Activated B cell treated with CpG ODN at 0.5 μM for 24 hours (primary cell): Measurements from ENCODE around the gene SNAI1. TPM values are rescaled to one million over a fixed set of nuclear protein-coding genes. Genes with fewer than 3 reads are reported as not detected.
"Not testable (repeated sequence)": the region's sequence is repeated elsewhere in the genome, so short reads cannot be mapped to it uniquely, and the experiment has no call there.

Experiments used
- ATAC-seq: fragments of 200-7000 bp; cut with Tn5 transposase; one replicate; pipeline ENCODE4 v1.10.0; 2021; ENCODE audit warnings: low read depth, mild to moderate bottlenecking, moderate library complexity
- CTCF ChIA-PET: fragments of 350-600 bp; sonication (Branson Sonifier 250); formaldehyde crosslinking; loops from one replicate; lab custom pipeline; 2021; ENCODE audit warnings: antibody characterized with exemption; lab: Charles Lee
- POLR2A ChIA-PET: fragments of 350-600 bp; sonication (Branson Sonifier 250); formaldehyde crosslinking; loops from one replicate; lab custom pipeline; 2021; ENCODE audit warnings: antibody characterized with exemption; lab: Charles Lee
- DNase-seq: peaks from one replicate; pipeline ENCODE4 v3.0.0; 2022
- H3K27ac Mint-ChIP-seq: one replicate; pipeline ENCODE4 v1.8.0; 2020; ENCODE audit warnings: mixed read lengths
- H3K27me3 Mint-ChIP-seq: one replicate; pipeline ENCODE4 v1.8.0; 2021; ENCODE audit warnings: mixed read lengths
- H3K36me3 Mint-ChIP-seq: one replicate; pipeline ENCODE4 v1.8.0; 2021; ENCODE audit warnings: low read depth, mixed read lengths
- H3K4me1 Mint-ChIP-seq: one replicate; pipeline ENCODE4 v1.8.0; 2021; ENCODE audit warnings: mixed read lengths
- H3K4me3 Mint-ChIP-seq: one replicate; pipeline ENCODE4 v1.8.0; 2020; ENCODE audit warnings: mild to moderate bottlenecking, mixed read lengths
- H3K9me3 Mint-ChIP-seq: one replicate; pipeline ENCODE4 v1.8.0; 2020; ENCODE audit warnings: mixed read lengths
- intact Hi-C: fragments of 100-400 bp; cut with micrococcal nuclease; formaldehyde crosslinking; loops from one replicate; pipeline ENCODE4 v1.15.1; 2024
- total RNA-seq: library from RNA; stranded (reverse); gene quantifications from 2 replicates; pipeline ENCODE4 v1.2.3, GENCODE V29; 2022
- TF ChIP-seq, protein P1 (sequence below): fragments of 200-600 bp; IDR thresholded peaks from one replicate; pipeline ENCODE4 v1.8.0; 2022; ENCODE audit warnings: antibody characterized with exemption, mild to moderate bottlenecking

Gene SNAI1
- total RNA-seq, 1 donor from 2014 or later = 0.67 TPM

DNA sequence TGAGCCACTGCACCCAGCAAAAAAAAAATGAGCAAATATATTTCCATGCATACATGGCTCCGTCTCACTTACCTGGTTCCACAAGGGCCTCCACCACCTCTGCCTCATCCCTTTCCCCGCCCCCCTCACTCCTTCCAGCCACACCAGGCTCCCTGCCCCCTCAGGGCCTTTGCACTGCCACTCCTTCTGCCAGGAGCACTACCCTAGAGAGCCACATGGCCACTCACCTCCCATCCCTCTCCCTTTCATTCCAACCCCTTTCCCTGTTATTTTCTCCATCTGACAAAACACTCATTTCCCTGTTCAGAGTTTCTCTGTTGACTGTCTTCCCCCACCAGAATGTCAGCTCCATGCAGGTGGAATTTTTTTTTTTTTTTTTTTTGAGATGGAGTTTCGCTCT lies 12.8 kb downstream of the SNAI1 start:
- POLR2A ChIA-PET = no interaction called here
- TF ChIP-seq, protein P1, sequence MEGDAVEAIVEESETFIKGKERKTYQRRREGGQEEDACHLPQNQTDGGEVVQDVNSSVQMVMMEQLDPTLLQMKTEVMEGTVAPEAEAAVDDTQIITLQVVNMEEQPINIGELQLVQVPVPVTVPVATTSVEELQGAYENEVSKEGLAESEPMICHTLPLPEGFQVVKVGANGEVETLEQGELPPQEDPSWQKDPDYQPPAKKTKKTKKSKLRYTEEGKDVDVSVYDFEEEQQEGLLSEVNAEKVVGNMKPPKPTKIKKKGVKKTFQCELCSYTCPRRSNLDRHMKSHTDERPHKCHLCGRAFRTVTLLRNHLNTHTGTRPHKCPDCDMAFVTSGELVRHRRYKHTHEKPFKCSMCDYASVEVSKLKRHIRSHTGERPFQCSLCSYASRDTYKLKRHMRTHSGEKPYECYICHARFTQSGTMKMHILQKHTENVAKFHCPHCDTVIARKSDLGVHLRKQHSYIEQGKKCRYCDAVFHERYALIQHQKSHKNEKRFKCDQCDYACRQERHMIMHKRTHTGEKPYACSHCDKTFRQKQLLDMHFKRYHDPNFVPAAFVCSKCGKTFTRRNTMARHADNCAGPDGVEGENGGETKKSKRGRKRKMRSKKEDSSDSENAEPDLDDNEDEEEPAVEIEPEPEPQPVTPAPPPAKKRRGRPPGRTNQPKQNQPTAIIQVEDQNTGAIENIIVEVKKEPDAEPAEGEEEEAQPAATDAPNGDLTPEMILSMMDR = no peak
- H3K36me3 Mint-ChIP-seq = no peaks in the 10 kb centered on the region
- ATAC-seq (no peak), DNase-seq (no peak)
- no peaks in the 10 kb centered on the region for H3K9me3 Mint-ChIP-seq
- no peaks in the 10 kb centered on the region for H3K27me3 Mint-ChIP-seq
- CTCF ChIA-PET = no interaction called here
- peaks cover 29% of the 10 kb centered on the region for H3K4me1 Mint-ChIP-seq
- intact Hi-C loops = no loop called here
- no peak overlapping the region for H3K4me3 Mint-ChIP-seq
- H3K27ac Mint-ChIP-seq = no peak overlapping the region

DNA sequence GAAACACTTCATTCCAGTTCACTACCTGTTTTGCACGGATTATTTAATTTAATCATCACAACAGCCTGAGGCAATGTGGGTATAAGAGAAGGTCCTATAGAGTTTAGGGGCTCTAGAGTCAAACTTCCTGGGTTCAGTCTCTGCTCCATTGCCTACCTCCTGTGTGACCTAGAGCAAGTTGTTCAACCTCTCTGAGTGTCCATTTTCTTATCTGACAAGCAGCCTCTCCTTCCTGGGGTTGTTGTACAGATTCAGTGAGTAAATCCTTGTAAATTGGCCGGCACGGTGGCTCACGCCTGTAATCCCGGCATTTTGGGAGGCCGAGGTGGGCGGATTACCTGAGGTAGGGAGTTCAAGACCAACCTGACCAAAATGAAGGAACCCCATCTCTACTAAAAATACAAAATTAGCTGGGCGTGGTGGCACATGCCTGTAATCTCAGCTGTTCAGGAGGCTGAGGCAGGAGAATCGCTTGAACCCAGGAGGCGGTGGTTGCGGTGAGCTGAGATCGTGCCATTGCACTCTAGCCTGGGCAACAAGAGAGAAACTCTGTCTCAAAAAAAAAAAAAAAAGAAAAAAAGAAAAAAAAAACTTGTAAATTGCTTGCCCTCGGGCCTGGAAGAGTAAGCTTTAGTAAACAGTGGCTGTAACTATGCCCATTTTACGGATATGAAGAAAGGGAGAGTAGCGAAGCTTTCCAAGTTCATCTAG lies 15.9 kb downstream of the SNAI1 start:
- intact Hi-C loops = loop anchor here (1.0 kb wide), 3 partner anchors 14 to 43 kb away; partner anchors contain the start of gene SNAI1
- not testable (repeated sequence) for H3K36me3 Mint-ChIP-seq, H3K4me3 Mint-ChIP-seq, DNase-seq, H3K27me3 Mint-ChIP-seq, ATAC-seq, H3K9me3 Mint-ChIP-seq, H3K27ac Mint-ChIP-seq
- peaks cover 29% of the 10 kb centered on the region for H3K4me1 Mint-ChIP-seq
- CTCF ChIA-PET = interaction anchor here (0.9 to 2.1 kb wide), 6 partner anchors 9 to 73 kb away, joined by 3 to 17 read pairs (median 5); no protein-coding TSS in a partner anchor
- POLR2A ChIA-PET = interaction anchor here (0.6 to 1.4 kb wide), 11 partner anchors 14 to 720 kb away, joined by 3 to 15 read pairs (median 6); no protein-coding TSS in a partner anchor

DNA sequence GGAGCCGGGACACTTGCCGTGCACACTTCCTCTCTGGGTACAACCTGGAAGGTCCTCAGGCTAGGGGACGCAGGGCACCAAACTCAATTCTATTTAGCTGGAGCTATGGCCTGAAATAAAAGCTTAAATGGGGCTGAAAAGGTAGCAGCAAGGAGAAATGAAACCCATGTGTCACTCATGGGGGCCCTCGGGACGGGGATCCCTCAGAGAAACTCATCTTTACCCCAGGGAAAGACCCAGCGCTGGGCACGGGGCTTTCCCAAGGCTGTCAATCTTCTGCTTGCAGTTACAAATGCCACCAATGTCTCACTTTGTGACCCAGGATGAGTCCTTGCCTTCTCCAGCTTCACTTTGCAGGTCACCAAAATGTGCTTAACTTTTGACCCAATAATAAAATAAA lies 16.5 kb downstream of the SNAI1 start:
- peak overlapping the region; percentile 44 for H3K4me3 Mint-ChIP-seq
- intact Hi-C loops = loop anchor here (1.0 kb wide), 3 partner anchors 13 to 42 kb away; partner anchors contain the start of gene SNAI1
- H3K4me1 Mint-ChIP-seq = peaks cover 24% of the 10 kb centered on the region
- H3K9me3 Mint-ChIP-seq = no peaks in the 10 kb centered on the region
- peaks cover 4% of the 10 kb centered on the region for H3K27me3 Mint-ChIP-seq
- peak; percentile 68 for DNase-seq
- TF ChIP-seq, protein P1 = no peak
- peak; percentile 99 for ATAC-seq
- POLR2A ChIA-PET = interaction anchor here (0.6 to 1.4 kb wide), 13 partner anchors 13 to 1419 kb away, joined by 3 to 15 read pairs (median 5); no protein-coding TSS in a partner anchor
- peak overlapping the region; percentile 14 for H3K27ac Mint-ChIP-seq
- CTCF ChIA-PET = interaction anchor here (0.9 to 2.1 kb wide), 6 partner anchors 10 to 72 kb away, joined by 3 to 17 read pairs (median 5); no protein-coding TSS in a partner anchor
- no peaks in the 10 kb centered on the region for H3K36me3 Mint-ChIP-seq

DNA sequence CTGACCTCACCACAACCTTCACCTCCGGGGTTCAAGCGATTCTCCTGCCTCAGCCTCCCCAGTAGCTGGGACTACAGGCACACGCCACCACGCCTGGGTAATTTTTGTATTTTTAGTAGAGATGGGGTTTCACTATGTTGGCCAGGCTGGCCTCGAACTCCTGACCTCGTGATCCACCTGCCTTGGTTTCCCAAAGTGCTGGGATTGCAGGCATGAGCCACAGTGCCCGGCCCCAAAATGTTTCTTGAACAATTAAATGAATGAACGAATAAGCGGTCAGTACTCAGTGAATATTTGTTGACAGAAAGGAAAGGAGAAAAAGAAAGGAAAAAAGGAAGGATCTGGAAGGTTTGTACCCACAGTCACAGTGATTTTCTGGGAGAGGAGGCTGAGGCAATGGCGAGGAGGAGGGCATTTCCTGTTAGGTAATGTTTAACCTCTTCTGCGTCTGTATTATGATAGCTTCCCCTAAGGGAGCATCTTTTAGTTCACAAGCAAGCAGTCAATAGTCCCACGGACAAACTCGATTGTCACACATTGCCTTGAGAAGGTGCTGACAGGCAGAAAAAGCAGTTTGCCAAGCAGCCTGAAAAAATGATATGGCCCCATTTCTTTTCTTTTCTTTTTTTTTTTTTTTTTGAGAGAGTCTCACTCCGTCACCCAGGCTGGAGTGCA lies 17.9 kb downstream of the SNAI1 start:
- intact Hi-C loops, H3K27ac Mint-ChIP-seq, H3K36me3 Mint-ChIP-seq, DNase-seq, H3K9me3 Mint-ChIP-seq, ATAC-seq, H3K4me3 Mint-ChIP-seq: not testable (repeated sequence)
- POLR2A ChIA-PET = interaction anchor here (0.7 to 1.4 kb wide), 2 partner anchors 28 to 49 kb away, joined by 5 to 8 read pairs; no protein-coding TSS in a partner anchor
- CTCF ChIA-PET = interaction anchor here (2.1 kb wide), 1 partner anchor 71 kb away, joined by 17 read pairs; no protein-coding TSS in a partner anchor
- Mint-ChIP-seq H3K4me1 (peaks cover 26% of the 10 kb centered on the region), H3K27me3 (peaks cover 14% of the 10 kb centered on the region)

DNA sequence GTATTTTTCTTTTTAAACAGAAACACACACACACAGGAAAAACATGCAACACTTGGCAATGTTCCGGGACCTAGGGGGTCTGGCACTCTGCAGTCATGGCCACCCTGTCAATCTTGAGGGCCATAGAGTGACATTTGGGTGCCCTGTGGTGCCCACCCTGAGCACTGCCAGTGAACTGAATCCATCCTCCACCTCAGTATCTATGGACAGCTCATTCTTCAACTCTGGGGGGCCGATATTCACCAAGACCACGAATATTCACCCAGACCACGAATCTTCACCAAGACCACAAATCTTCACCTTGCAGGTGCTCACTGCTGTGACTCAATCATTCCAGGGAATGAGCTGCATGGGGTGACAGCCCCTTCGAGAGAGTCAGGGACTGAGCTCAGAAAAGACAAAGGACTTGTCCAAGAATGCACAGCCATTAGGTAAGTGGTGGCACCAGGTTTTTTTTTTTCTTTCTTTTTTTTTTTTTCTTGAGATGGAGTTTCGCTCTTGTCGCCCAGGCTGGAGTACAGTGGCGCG lies 19.1 kb downstream of the SNAI1 start:
- H3K27me3 Mint-ChIP-seq = peaks cover 15% of the 10 kb centered on the region
- H3K27ac Mint-ChIP-seq = no peak overlapping the region
- POLR2A ChIA-PET = no interaction called here
- H3K9me3 Mint-ChIP-seq = no peaks in the 10 kb centered on the region
- no peak overlapping the region for H3K4me3 Mint-ChIP-seq
- TF ChIP-seq, protein P1 = no peak
- intact Hi-C loops = no loop called here
- CTCF ChIA-PET = interaction anchor here (0.6 kb wide), 1 partner anchor 68 kb away, joined by 5 read pairs; no protein-coding TSS in a partner anchor
- no peak for ATAC-seq
- H3K4me1 Mint-ChIP-seq = peaks cover 28% of the 10 kb centered on the region
- H3K36me3 Mint-ChIP-seq = no peaks in the 10 kb centered on the region
- DNase-seq = no peak
